Measurements from ENCODE around the gene FRAT1. TPM values are rescaled to one million over a fixed set of nuclear protein-coding genes. Genes with fewer than 3 reads are reported as not detected.

FRAT1 gene
- polyA plus RNA-seq, 1 donor from 2014 or later: 10.8 TPM

DNA sequence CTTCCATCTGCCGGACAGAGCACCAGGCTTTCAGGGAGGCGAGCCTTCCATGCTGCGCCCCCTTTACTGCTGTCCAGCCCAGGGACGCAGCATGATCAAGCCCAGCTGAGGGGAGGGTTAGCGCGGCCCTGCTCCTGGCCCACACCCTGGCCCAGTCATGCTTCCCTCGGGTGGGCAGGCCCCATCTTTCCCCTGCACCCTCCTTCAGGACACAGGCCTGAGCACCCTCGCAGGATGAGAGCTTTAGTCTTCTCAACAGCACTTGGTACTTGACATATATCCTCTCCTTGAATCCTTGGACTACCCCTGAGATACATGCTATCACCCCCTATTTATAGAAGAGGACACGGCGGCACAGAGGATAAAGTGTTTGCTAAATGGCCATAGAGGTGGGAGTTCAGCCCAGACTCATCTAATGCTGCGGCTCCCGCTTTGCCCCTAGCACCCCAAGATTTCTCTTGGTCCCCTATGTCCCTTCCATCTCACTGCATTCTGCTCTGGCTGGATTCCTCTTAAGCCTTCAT lies 48.1 kb downstream of the FRAT1 start:
- Histone ChIP-seq H3K9me2 (ENCODE audit: insufficient read depth, low read length) (no peaks in the 10 kb centered on the region), H3K79me2 (replicated peaks; ENCODE audit: insufficient read depth, low read length) (no peaks in the 10 kb centered on the region), H3K36me3 (ENCODE audit: insufficient read depth, low read length) (no peaks in the 10 kb centered on the region), H4K20me1 (ENCODE audit: insufficient read depth) (no peaks in the 10 kb centered on the region), H3F3A (ENCODE audit: insufficient read depth, low read length, poor library complexity, severe bottlenecking) (no peaks in the 10 kb centered on the region), H2AFZ (ENCODE audit: low read depth, low read length) (no peak overlapping the region), H3K27ac (ENCODE audit: low read length) (no peak overlapping the region), H3K4me3 (ENCODE audit: low read length) (no peak overlapping the region), H3K9ac (ENCODE audit: low read length) (no peak overlapping the region), H3K4me2 (ENCODE audit: low read length) (no peak overlapping the region), H3K9me3 (ENCODE audit: low read length) (no peaks in the 10 kb centered on the region), H3K27me3 (ENCODE audit: insufficient read depth, low read depth, low read length) (no peaks in the 10 kb centered on the region)
- TF ChIP-seq TAF1 (IDR thresholded peaks at IDR 0.05; ENCODE audit: low read depth) (no peak), RAD21 (conservative IDR thresholded peaks at IDR 0.05) (no peak), MXI1 (conservative IDR thresholded peaks at IDR 0.05; ENCODE audit: poor library complexity, severe bottlenecking) (no peak), EZH2 (IDR thresholded peaks at IDR 0.05; ENCODE audit: borderline replicate concordance, insufficient read depth, low read length, poor library complexity, severe bottlenecking) (no peak), SMC3 (conservative IDR thresholded peaks at IDR 0.05; ENCODE audit: poor library complexity) (no peak), POLR2AphosphoS5 (IDR thresholded peaks at IDR 0.05) (no peak), EP300 (conservative IDR thresholded peaks at IDR 0.05; ENCODE audit: poor library complexity, severe bottlenecking) (no peak)
- TF ChIP-seq, protein P1, sequence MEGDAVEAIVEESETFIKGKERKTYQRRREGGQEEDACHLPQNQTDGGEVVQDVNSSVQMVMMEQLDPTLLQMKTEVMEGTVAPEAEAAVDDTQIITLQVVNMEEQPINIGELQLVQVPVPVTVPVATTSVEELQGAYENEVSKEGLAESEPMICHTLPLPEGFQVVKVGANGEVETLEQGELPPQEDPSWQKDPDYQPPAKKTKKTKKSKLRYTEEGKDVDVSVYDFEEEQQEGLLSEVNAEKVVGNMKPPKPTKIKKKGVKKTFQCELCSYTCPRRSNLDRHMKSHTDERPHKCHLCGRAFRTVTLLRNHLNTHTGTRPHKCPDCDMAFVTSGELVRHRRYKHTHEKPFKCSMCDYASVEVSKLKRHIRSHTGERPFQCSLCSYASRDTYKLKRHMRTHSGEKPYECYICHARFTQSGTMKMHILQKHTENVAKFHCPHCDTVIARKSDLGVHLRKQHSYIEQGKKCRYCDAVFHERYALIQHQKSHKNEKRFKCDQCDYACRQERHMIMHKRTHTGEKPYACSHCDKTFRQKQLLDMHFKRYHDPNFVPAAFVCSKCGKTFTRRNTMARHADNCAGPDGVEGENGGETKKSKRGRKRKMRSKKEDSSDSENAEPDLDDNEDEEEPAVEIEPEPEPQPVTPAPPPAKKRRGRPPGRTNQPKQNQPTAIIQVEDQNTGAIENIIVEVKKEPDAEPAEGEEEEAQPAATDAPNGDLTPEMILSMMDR (IDR thresholded peaks at IDR 0.05; ENCODE audit: poor library complexity, severe bottlenecking): no peak
- TF ChIP-seq, protein P2, sequence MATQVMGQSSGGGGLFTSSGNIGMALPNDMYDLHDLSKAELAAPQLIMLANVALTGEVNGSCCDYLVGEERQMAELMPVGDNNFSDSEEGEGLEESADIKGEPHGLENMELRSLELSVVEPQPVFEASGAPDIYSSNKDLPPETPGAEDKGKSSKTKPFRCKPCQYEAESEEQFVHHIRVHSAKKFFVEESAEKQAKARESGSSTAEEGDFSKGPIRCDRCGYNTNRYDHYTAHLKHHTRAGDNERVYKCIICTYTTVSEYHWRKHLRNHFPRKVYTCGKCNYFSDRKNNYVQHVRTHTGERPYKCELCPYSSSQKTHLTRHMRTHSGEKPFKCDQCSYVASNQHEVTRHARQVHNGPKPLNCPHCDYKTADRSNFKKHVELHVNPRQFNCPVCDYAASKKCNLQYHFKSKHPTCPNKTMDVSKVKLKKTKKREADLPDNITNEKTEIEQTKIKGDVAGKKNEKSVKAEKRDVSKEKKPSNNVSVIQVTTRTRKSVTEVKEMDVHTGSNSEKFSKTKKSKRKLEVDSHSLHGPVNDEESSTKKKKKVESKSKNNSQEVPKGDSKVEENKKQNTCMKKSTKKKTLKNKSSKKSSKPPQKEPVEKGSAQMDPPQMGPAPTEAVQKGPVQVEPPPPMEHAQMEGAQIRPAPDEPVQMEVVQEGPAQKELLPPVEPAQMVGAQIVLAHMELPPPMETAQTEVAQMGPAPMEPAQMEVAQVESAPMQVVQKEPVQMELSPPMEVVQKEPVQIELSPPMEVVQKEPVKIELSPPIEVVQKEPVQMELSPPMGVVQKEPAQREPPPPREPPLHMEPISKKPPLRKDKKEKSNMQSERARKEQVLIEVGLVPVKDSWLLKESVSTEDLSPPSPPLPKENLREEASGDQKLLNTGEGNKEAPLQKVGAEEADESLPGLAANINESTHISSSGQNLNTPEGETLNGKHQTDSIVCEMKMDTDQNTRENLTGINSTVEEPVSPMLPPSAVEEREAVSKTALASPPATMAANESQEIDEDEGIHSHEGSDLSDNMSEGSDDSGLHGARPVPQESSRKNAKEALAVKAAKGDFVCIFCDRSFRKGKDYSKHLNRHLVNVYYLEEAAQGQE (IDR thresholded peaks at IDR 0.05; ENCODE audit: borderline replicate concordance): no peak

Small RNA genes lying within 50 kb of the gene (small RNA-seq; reads per million reads assigned to genes)
- 0 reads per million in 3 experiments for gene RF00017

Other genes with a start within 250 kb of the FRAT1 start
- gene SLIT1, start 133.3 kb upstream of the FRAT1 start, polyA plus RNA-seq: 9.5 and 13.5 TPM in 2 replicates
- 5.2 and 8.3 TPM in 2 replicates for gene ARHGAP19, start 26.6 kb upstream of the FRAT1 start, polyA plus RNA-seq
- gene FRAT2, start 15.5 kb downstream of the FRAT1 start, polyA plus RNA-seq: 13.9 and 18.5 TPM in 2 replicates
- gene RRP12, start 82.1 kb downstream of the FRAT1 start, polyA plus RNA-seq: 9.7 and 12.1 TPM in 2 replicates
- 195 and 197 TPM in 2 replicates for gene PGAM1, start 106.9 kb downstream of the FRAT1 start, polyA plus RNA-seq
- gene EXOSC1, start 126.7 kb downstream of the FRAT1 start, polyA plus RNA-seq: 33.5 and 44.6 TPM in 2 replicates
- 31.0 and 34.3 TPM in 2 replicates for gene ZDHHC16, start 126.9 kb downstream of the FRAT1 start, polyA plus RNA-seq
- gene MMS19, start 179.2 kb downstream of the FRAT1 start, polyA plus RNA-seq: 49.8 and 54.1 TPM in 2 replicates
- gene UBTD1, start 179.7 kb downstream of the FRAT1 start, polyA plus RNA-seq: 2.8 and 3.3 TPM in 2 replicates